Measurements from ENCODE around the gene GRK5.

GRCh38 chr10:119319920-119320258 is 112.5 kb downstream of the GRK5 start:
- TF ChIP-seq CTCF (IDR thresholded peaks at IDR 0.05) (no peak), POLR2AphosphoS5 (IDR thresholded peaks at IDR 0.05) (no peak)

Measured in prostate gland (tissue), 2 donors.